Heart right ventricle (tissue), 16 donors: ENCODE measurements around the gene BAAT. TPM values are rescaled to one million over a fixed set of nuclear protein-coding genes. Genes with fewer than 3 reads are reported as not detected.

Experiments
- ATAC-seq, 8 donors: fragments of 200-7000 bp; cut with Tn5 transposase; one replicate each; pipeline ENCODE4 v1.9.1; 2020; ENCODE audit warnings: mild to moderate bottlenecking in 8 of 8, moderate library complexity in 8 of 8, moderate number of reproducible peaks in 1 of 8
- DNase-seq, 2 donors: peaks; one replicate each; pipeline ENCODE4 v3.0.0-alpha.2; 2020
- H3K27ac ChIP-seq, 10 donors: fragments of 200-600 bp; sonication (generic) in 2 of 10; one replicate each; pipeline versions ENCODE4 v1.5.0 to v1.8.0; 2020 to 2022; ENCODE audit warnings: mild to moderate bottlenecking in 3 of 10
- H3K27me3 ChIP-seq, 7 donors: fragments of 200-600 bp; one replicate each; pipeline ENCODE4 v1.8.0; 2021 to 2022; ENCODE audit warnings: mild to moderate bottlenecking in 2 of 7
- H3K36me3 ChIP-seq, 9 donors: fragments of 200-600 bp; sonication (generic) in 1 of 9; one replicate each; pipeline versions ENCODE4 v1.5.0 to v1.8.0; 2020 to 2022; ENCODE audit warnings: mild to moderate bottlenecking in 2 of 9
- H3K4me1 ChIP-seq, 9 donors: fragments of 200-600 bp; sonication (generic) in 1 of 9; one replicate each; pipeline versions ENCODE4 v1.5.0 to v1.8.0; 2020 to 2022; ENCODE audit warnings: mild to moderate bottlenecking in 4 of 9
- H3K4me3 ChIP-seq, 10 donors: fragments of 200-600 bp; sonication (generic) in 2 of 10; one replicate each; pipeline versions ENCODE4 v1.5.0 to v1.8.0; 2020 to 2022; ENCODE audit warnings: mild to moderate bottlenecking in 7 of 10, moderate library complexity in 2 of 10
- H3K9me3 ChIP-seq, 11 donors: fragments of 200-600 bp in 10 of 11; sonication (generic) in 2 of 11; one replicate each; pipeline versions ENCODE4 v1.5.0 to v1.8.0; 2013 to 2022; ENCODE audit warnings: mild to moderate bottlenecking in 2 of 11, control low read depth in 1 of 11, moderate library complexity in 1 of 11
- WGBS, 2 donors: extraction: QIAGEN DNeasy Blood & Tissue Kit; methylation state at CpG; one replicate each; pipeline ENCODE4 v1.1.7; 2013; ENCODE audit warnings: inconsistent platforms in 1 of 2; 5-methylcytosine and 5-hydroxymethylcytosine counted together
- intact Hi-C, 10 donors: fragments of 100-400 bp; cut with DNase I; formaldehyde crosslinking; loops; one replicate each; pipeline versions ENCODE4 v1.11.1 to v1.14.2; 2022
- polyA plus RNA-seq, 2 donors: library from polyadenylated mRNA; stranded (reverse); fragments of 200-250 nt; gene quantifications; one replicate each; pipeline ENCODE4 v1.2.3, GENCODE V29; 2013
- total RNA-seq, 10 donors: library from RNA; stranded (reverse); fragmentation: NEBNext Ultra II Directional in 3 of 10; extraction: Animal tissue kit (Norgen Biotek cat#: 25700) in 3 of 10; gene quantifications; one replicate each; pipeline versions ENCODE4 v1.2.1 to v1.2.4, GENCODE V29; 2021 to 2023
- TF ChIP-seq, protein P1 (sequence below), 9 donors: fragments of 200-600 bp; sonication (generic) in 2 of 9; IDR thresholded peaks; one replicate each; pipeline versions ENCODE4 v1.5.0 to v1.8.0; 2021 to 2022; ENCODE audit warnings: antibody characterized with exemption in 9 of 9, mild to moderate bottlenecking in 5 of 9, moderate library complexity in 1 of 9
- donor health status: Arrhythmogenic right ventricular cardiomyopathy.
- donor health status: ischemic (EF 13 %, LVEDD 7.1; RV severe dilation, severe dysfunction).
- donor health status: healthy with polysubstance abuse.
- donor health status: DM: no; HTN: yes; CAD: no.
- donor health status: DM: no; HTN: no; CAD: no.
- donor health status: ischemic (EF 25% LVEDD 6.9; RV normal size, moderate dysfunction).
- donor health status: ischemic (EF 25% LVEDD 5.7; RV mildly dilated, moderate dysfunction).
- donor health status: healthy.
- donor health status: DM: yes; HTN: yes; CAD: no.
- donor health status: Ischemic cardiomyopathy.
- donor health status: ischemic (EF 35%, LVEDD 5.7; RV mildly dilated, moderate dysfunction).
- donor health status: nonischemic (EF 11% LVEDD 7.7; RV severe dilation, severe dysfunction).
- donor health status: DM: yes; HTN: yes; CAD: no.
- donor health status: PGD.
- donor health status: ischemic (EF 29% LVEDD 5.4; RV normal size, mild dysfunction).
- donor health status: nonischemic (EF 23%, LVEDD 6.1; RV moderate dilation, normal function).

Gene BAAT
- total and polyA plus RNA-seq, 12 donors, result 0.03 to 0.15 (median 0.07) TPM; not detected in 5

DNA sequence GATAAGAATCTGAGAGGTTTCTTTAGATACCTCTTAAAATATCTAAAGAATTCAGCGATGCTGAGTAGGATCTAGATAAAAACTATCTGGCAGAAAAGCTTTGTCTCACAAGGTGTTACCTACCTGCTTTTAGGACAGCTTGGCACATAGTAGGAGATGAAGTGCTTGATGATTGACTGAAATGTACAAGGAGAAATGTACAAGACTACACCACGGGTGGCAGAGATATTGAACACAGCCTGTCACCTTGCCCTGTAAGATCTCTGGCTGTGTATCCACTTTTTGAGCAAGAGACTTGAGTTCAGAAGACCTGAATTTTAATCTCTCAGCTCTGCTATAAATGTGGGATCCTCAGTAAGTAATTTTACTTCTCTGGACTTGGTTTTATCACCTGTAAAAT lies 35.1 kb upstream of the BAAT start:
- 46 to 59% methylated on average over 2 of the region's 2 CpGs for WGBS, 2 donors
- intact Hi-C loops, result no loop called here
- DNase-seq (no peak), ATAC-seq (peak in 2 of 8 donors; percentile 25 to 36)
- H3K4me3 ChIP-seq, result no peak overlapping the region
- TF ChIP-seq, protein P1, sequence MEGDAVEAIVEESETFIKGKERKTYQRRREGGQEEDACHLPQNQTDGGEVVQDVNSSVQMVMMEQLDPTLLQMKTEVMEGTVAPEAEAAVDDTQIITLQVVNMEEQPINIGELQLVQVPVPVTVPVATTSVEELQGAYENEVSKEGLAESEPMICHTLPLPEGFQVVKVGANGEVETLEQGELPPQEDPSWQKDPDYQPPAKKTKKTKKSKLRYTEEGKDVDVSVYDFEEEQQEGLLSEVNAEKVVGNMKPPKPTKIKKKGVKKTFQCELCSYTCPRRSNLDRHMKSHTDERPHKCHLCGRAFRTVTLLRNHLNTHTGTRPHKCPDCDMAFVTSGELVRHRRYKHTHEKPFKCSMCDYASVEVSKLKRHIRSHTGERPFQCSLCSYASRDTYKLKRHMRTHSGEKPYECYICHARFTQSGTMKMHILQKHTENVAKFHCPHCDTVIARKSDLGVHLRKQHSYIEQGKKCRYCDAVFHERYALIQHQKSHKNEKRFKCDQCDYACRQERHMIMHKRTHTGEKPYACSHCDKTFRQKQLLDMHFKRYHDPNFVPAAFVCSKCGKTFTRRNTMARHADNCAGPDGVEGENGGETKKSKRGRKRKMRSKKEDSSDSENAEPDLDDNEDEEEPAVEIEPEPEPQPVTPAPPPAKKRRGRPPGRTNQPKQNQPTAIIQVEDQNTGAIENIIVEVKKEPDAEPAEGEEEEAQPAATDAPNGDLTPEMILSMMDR (IDR thresholded peaks at IDR 0.05), result no peak
- H3K27me3 ChIP-seq, result no peaks in the 10 kb centered on the region
- no peak overlapping the region for H3K27ac ChIP-seq
- peaks cover 0 to 47% (median 12%) of the 10 kb centered on the region in 11 donors for H3K9me3 ChIP-seq
- peaks cover 0 to 15% (median 0%) of the 10 kb centered on the region in 9 donors for H3K4me1 ChIP-seq
- peaks cover 0 to 12% (median 0%) of the 10 kb centered on the region in 9 donors for H3K36me3 ChIP-seq

- TF ChIP-seq, protein P1 (IDR thresholded peaks at IDR 0.05), result no peak
- peak overlapping the region in 2 of 10 donors; percentile 2 to 13 for H3K27ac ChIP-seq
- no peak overlapping the region for H3K4me3 ChIP-seq
- WGBS, 2 donors, result 53 to 58% methylated on average over 7 of the region's 7 CpGs
- DNase-seq, result no peak
- H3K9me3 ChIP-seq, result peaks cover 0 to 58% (median 16%) of the 10 kb centered on the region in 11 donors
- intact Hi-C loops, result no loop called here
- peaks cover 0 to 15% (median 0%) of the 10 kb centered on the region in 9 donors for H3K4me1 ChIP-seq
- H3K36me3 ChIP-seq, result peaks cover 0 to 16% (median 0%) of the 10 kb centered on the region in 9 donors
- no peaks in the 10 kb centered on the region for H3K27me3 ChIP-seq
- ATAC-seq, result peak in 2 of 8 donors; percentile 14 to 24
Measured at GRCh38 chr9:101418518-101419430, 34.0 kb upstream of the BAAT start.

GRCh38 chr9:101417977-101418376 lies 33.2 kb upstream of the BAAT start:
- Histone ChIP-seq H3K4me1 (peaks cover 0 to 15% (median 0%) of the 10 kb centered on the region in 9 donors), H3K27me3 (no peaks in the 10 kb centered on the region), H3K4me3 (no peak overlapping the region), H3K27ac (no peak overlapping the region), H3K36me3 (peaks cover 0 to 22% (median 0%) of the 10 kb centered on the region in 9 donors), H3K9me3 (peaks cover 0 to 66% (median 23%) of the 10 kb centered on the region in 11 donors)
- intact Hi-C loops, result no loop called here
- TF ChIP-seq, protein P1 (IDR thresholded peaks at IDR 0.05), result no peak
- DNase-seq (no peak), ATAC-seq (no peak)

DNA sequence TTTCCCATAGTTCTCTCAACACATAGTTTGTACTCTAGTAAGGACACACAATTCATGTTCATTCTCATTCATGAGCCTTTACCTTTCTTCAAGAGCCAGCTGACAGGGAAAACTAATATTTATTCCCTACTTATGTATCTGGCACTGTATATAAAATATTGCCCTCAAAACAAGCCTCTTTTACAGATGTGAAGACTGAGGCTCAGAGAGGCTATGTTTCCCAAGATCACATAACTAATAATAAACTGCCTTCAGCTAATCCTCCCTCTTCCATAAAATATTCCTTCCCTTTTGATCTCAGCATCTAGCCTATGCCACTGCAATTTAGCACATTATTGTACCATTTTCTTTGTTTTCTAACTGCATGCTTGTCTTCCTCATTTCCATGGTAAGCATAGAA lies 32.6 kb upstream of the BAAT start:
- Histone ChIP-seq H3K9me3 (peaks cover 0 to 72% (median 26%) of the 10 kb centered on the region in 11 donors), H3K27ac (no peak overlapping the region), H3K4me3 (no peak overlapping the region), H3K4me1 (peaks cover 0 to 15% (median 0%) of the 10 kb centered on the region in 9 donors), H3K36me3 (peaks cover 0 to 28% (median 0%) of the 10 kb centered on the region in 9 donors), H3K27me3 (no peaks in the 10 kb centered on the region)
- TF ChIP-seq, protein P1 (IDR thresholded peaks at IDR 0.05), result no peak
- DNase-seq, result no peak
- intact Hi-C loops, result no loop called here
- ATAC-seq, result no peak
